Astrocyte of the cerebellum (primary cell): Measurements from ENCODE around the gene ACKR2.

Experiments
- DNase-seq: peaks from one replicate; pipeline ENCODE4 v3.0.0-alpha.2; 2011; ENCODE audit warnings: low read depth
- H3K4me3 ChIP-seq: 2 replicates; pipeline ENCODE4 v1.5.1; 2011; ENCODE audit warnings: mild to moderate bottlenecking, low read depth, low read length, moderate library complexity
- in situ Hi-C: cut with HindIII; loops from 2 replicates; pipeline ENCODE4 v1.10.0; 2017; ENCODE audit warnings: low sequenced_read_pairs
- TF ChIP-seq, protein P1 (sequence below): IDR thresholded peaks from 2 replicates; pipeline ENCODE4 v1.5.1; 2012; ENCODE audit warnings: low read length, low read depth, moderate library complexity, mild to moderate bottlenecking; ENCODE audit errors: missing control alignments

ACKR2 gene

DNA sequence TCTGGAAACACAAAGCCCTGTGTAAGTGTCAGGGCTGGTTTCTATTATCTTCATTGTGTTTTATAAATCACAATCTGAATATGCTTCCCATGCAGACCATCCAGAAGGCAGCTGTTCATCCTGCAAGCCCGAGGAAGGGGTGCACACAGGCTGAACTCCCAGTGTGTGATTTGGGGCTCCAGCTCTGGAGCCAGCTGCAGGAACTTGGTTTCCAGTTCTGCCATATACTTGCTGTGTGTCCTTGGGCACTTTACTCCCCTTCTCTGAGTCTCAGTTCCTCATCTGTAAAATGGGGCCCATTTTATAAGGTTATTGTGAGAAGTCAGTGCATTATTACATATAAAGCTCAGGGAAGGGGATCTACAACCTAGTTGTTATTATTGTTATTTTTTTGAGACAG lies 43.8 kb downstream of the ACKR2 start:
- no peak for DNase-seq
- in situ Hi-C loops = no loop called here
- no peak overlapping the region for H3K4me3 ChIP-seq
- TF ChIP-seq, protein P1, sequence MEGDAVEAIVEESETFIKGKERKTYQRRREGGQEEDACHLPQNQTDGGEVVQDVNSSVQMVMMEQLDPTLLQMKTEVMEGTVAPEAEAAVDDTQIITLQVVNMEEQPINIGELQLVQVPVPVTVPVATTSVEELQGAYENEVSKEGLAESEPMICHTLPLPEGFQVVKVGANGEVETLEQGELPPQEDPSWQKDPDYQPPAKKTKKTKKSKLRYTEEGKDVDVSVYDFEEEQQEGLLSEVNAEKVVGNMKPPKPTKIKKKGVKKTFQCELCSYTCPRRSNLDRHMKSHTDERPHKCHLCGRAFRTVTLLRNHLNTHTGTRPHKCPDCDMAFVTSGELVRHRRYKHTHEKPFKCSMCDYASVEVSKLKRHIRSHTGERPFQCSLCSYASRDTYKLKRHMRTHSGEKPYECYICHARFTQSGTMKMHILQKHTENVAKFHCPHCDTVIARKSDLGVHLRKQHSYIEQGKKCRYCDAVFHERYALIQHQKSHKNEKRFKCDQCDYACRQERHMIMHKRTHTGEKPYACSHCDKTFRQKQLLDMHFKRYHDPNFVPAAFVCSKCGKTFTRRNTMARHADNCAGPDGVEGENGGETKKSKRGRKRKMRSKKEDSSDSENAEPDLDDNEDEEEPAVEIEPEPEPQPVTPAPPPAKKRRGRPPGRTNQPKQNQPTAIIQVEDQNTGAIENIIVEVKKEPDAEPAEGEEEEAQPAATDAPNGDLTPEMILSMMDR = no peak

DNA sequence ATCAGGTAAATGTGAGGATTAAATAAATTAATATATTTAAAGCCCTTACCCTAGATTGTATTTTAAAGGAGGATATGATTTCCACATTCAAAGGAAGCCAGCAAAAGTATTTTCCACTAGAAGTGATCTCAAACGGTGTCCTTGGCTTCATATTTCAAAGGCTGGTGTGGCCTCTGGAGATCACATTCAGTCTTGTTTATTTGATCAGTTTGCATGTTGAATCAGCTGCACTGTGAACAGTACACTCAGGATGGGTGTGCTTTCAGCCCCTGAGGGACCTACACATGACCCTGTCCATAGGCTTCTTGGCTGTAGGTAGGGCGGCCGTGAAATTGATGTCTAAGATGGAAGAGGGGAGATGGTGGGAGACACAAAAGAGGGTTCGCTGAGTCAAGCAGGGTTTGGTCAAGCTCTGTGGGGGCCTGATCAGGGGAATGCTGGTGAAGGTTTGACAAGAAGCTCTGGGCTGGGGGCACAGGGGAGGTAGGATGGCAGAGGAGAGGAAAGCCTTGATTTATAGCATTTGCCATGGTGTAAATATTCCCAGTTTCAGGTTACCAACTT lies 44.6 kb downstream of the ACKR2 start:
- in situ Hi-C loops = no loop called here

DNA sequence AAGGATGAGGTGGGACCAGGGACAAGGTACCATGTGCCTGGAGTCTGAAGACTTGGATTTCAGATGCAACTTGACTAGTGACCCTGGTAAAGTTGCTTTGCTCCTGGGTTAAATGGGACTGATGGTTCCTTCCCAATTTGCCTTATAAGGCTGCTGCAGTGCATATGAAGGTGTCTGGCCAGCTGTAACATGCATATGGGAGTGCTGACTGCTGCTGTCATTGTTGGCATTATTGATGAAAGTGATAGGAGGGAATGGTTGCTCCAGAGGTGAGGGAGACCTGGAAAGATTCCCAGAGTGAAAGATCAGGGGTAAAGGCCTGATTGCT lies 45.9 kb downstream of the ACKR2 start:
- TF ChIP-seq, protein P1 = no peak
- in situ Hi-C loops = no loop called here
- no peak overlapping the region for H3K4me3 ChIP-seq
- DNase-seq = no peak

More for the DNA sequence above, 44.6 kb downstream of the ACKR2 start:
- DNase-seq = no peak
- no peak overlapping the region for H3K4me3 ChIP-seq
- TF ChIP-seq, protein P1 = no peak

DNA sequence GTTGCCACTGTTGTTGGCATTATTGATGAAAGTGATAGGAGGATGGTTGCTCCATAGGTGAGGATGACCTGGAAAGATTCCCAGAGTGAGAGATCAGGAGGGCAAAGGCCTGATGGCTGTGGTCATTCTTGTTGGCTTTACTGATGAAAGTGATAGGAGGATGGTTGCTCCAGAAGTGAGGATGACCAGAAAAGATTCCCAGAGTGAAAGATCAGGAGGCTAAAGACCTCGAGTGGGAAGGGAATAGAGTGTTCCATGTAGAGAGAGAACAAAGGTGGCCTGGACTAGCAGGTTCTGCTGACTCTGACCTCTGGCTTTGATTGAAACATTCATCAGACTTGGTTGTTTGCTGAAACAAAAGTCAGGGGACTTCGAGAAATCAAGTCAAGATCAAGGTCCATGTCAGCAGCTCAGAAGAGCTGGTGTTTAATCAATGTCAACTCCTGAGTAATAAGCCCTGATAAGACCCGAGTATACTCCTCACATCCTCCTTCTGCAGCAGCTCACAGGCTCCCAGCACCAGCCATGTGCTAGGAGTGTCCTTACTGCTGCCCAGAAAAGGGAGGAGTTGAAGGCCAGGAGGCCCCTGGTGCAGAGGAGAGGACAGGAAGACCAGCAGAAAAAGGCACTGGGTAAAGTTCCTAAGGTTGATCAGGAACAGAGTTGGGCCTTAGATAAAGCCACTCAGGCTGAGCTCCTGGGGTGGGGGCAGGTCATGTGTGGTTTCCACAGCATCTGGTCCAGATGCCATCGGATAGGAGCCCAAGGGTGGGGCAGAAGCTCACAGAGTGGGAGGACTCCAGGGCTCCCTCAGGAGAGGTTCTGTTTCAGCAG lies 46.5 kb downstream of the ACKR2 start:
- DNase-seq = no peak
- in situ Hi-C loops = no loop called here
- TF ChIP-seq, protein P1 = no peak
- H3K4me3 ChIP-seq = no peak overlapping the region

DNA sequence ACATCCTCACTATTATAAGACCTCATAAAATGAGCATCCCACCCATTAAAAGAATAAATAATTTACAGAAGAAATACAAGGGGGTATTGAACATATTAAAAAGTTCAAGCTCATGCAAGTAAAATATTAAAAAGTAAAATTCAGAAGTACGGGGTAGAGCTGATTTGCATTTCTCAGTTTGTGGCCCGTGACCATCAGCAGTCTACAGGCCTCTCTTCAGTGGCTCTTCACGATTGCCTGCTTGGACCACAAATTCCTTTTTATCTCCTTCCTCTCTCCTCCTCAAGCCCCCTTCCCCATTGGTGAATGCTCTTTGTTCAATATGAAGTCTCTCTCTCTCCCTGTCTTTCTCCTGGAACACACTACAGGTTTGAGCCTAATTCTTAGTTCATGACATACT lies 47.3 kb downstream of the ACKR2 start:
- H3K4me3 ChIP-seq = no peak overlapping the region
- TF ChIP-seq, protein P1 = no peak
- DNase-seq = no peak
- in situ Hi-C loops = no loop called here

DNA sequence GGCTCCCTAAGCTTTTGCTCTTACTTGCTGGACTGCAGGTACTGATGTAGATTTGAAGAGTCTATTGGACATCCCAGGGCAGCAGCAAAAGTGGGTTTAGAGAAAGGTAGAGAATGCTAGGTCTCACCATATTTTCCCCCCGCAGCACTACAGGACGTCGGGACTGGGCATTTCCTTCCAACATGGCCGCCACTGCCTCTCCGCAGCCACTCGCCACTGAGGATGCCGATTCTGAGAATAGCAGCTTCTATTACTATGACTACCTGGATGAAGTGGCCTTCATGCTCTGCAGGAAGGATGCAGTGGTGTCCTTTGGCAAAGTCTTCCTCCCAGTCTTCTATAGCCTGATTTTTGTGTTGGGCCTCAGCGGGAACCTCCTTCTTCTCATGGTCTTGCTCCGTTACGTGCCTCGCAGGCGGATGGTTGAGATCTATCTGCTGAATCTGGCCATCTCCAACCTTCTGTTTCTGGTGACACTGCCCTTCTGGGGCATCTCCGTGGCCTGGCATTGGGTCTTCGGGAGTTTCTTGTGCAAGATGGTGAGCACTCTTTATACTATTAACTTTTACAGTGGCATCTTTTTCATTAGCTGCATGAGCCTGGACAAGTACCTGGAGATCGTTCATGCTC lies 55.2 kb downstream of the ACKR2 start:
- in situ Hi-C loops = loop anchor here (5.0 kb wide), 1 partner anchor 53 kb away; no protein-coding TSS in a partner anchor
- H3K4me3 ChIP-seq = no peak overlapping the region
- DNase-seq = no peak
- TF ChIP-seq, protein P1 = no peak
